ENCODE measurements around the gene EMP3.

- TF ChIP-seq GATA2 (IDR thresholded peaks at IDR 0.05; ENCODE audit: low read depth, low read length), result no peak
- no peak for TF ChIP-seq GATA3 (IDR thresholded peaks at IDR 0.05; ENCODE audit: low read depth, low read length)
These were observed 47.6 kb downstream of the EMP3 start for GRCh38 chr19:48372904-48373303.
